Measurements from ENCODE around the gene PAGE2. TPM values are rescaled to one million over a fixed set of nuclear protein-coding genes. Genes with fewer than 3 reads are reported as not detected.
"Not testable (repeated sequence)": the region's sequence is repeated elsewhere in the genome, so short reads cannot be mapped to it uniquely, and the experiment has no call there.

The PAGE2 gene
- total and polyA plus RNA-seq, 2 donors from 2014 or later, result not detected

DNA sequence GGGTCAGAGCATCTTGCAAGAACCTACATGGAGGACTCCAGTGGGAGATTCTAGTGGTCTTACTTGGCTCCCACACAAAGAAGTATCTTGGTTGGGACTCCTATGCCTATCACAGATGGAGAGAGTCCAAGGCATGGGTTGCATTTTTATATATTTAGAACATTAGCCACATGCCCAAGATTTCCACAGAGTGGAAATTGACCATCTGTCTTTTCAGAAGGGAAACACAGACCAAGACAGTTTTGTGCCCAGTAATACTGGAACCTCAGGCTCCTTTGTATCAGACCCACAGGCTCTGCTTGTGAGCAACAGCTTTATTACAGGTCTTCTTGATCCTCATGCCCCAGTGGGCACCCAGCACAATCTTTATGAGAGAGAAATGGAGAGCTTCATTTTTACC, 43.6 kb downstream of the PAGE2 start:
- Histone ChIP-seq H3K4me1 (ENCODE audit: control insufficient read depth in 2 of 3, insufficient read depth in 2 of 3, low read depth in 1 of 3, low read length in 3 of 3) (no peaks in the 10 kb centered on the region), H3K27me3 (ENCODE audit: control insufficient read depth, insufficient read depth, low read length) (no peaks in the 10 kb centered on the region), H3K9ac (ENCODE audit: low read length in 3 of 3) (no peak overlapping the region), H3K36me3 (ENCODE audit: control insufficient read depth in 2 of 3, insufficient read depth in 3 of 3, low read length in 3 of 3) (no peaks in the 10 kb centered on the region), H3K27ac (ENCODE audit: low read depth in 2 of 2, low read length in 2 of 2) (no peak overlapping the region), H3K4me3 (ENCODE audit: low read length in 3 of 3) (no peak overlapping the region), H3K9me3 (ENCODE audit: control insufficient read depth in 2 of 3, insufficient read depth in 1 of 3, low read length in 3 of 3) (no peaks in the 10 kb centered on the region)
- FAIRE-seq (no peak), DNase-seq (no peak)
- TF ChIP-seq, protein P1, sequence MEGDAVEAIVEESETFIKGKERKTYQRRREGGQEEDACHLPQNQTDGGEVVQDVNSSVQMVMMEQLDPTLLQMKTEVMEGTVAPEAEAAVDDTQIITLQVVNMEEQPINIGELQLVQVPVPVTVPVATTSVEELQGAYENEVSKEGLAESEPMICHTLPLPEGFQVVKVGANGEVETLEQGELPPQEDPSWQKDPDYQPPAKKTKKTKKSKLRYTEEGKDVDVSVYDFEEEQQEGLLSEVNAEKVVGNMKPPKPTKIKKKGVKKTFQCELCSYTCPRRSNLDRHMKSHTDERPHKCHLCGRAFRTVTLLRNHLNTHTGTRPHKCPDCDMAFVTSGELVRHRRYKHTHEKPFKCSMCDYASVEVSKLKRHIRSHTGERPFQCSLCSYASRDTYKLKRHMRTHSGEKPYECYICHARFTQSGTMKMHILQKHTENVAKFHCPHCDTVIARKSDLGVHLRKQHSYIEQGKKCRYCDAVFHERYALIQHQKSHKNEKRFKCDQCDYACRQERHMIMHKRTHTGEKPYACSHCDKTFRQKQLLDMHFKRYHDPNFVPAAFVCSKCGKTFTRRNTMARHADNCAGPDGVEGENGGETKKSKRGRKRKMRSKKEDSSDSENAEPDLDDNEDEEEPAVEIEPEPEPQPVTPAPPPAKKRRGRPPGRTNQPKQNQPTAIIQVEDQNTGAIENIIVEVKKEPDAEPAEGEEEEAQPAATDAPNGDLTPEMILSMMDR (IDR thresholded peaks at IDR 0.05; ENCODE audit: borderline replicate concordance, extremely low read depth, insufficient read depth), result no peak
- intact Hi-C loops (cut with DNase I), result no loop called here

DNA sequence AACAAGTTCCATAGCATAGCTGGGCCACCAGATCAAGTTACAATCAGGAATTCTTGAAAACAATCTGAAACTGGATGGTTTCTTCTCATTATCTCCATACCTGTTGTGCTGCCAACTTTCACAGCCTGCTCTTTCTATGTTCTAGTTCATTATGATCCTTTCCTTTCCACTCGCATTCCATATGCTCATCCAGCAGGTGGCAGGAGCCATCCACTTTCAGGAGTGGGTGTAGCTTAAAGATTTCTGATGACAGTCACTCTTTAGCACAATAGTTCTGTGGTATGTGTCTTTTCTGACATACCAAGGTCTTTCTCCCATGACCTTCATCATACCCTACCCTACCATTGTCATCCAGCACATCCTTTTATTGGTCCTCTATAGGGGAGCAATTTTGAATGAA, 46.4 kb downstream of the PAGE2 start:
- H3K27ac ChIP-seq (ENCODE audit: low read depth in 2 of 2, low read length in 2 of 2), result no peak overlapping the region
- no peak overlapping the region for H3K9ac ChIP-seq (ENCODE audit: low read length in 3 of 3)
- no peaks in the 10 kb centered on the region for H3K9me3 ChIP-seq (ENCODE audit: control insufficient read depth in 2 of 3, insufficient read depth in 1 of 3, low read length in 3 of 3)
- no peak overlapping the region for H3K4me3 ChIP-seq (ENCODE audit: low read length in 3 of 3)
- intact Hi-C loops (cut with DNase I), result no loop called here
- DNase-seq (peak in 3 of 5 donors; percentile 46 to 74 (median 52)), FAIRE-seq (peak; percentile 93)
- no peaks in the 10 kb centered on the region for H3K4me1 ChIP-seq (ENCODE audit: control insufficient read depth in 2 of 3, insufficient read depth in 2 of 3, low read depth in 1 of 3, low read length in 3 of 3)
- no peaks in the 10 kb centered on the region for H3K36me3 ChIP-seq (ENCODE audit: control insufficient read depth in 2 of 3, insufficient read depth in 3 of 3, low read length in 3 of 3)
- no peaks in the 10 kb centered on the region for H3K27me3 ChIP-seq (ENCODE audit: control insufficient read depth, insufficient read depth, low read length)
- TF ChIP-seq, protein P1 (IDR thresholded peaks at IDR 0.05; ENCODE audit: borderline replicate concordance, extremely low read depth, insufficient read depth), result peak; percentile 64

GRCh38 chrX:55140800-55141199, 52.0 kb downstream of the PAGE2 start:
- DNase-seq; H3K9me3 ChIP-seq (ENCODE audit: control insufficient read depth in 2 of 3, insufficient read depth in 1 of 3, low read length in 3 of 3); H3K27me3 ChIP-seq (ENCODE audit: control insufficient read depth, insufficient read depth, low read length); H3K36me3 ChIP-seq (ENCODE audit: control insufficient read depth in 2 of 3, insufficient read depth in 3 of 3, low read length in 3 of 3); H3K9ac ChIP-seq (ENCODE audit: low read length in 3 of 3); H3K4me1 ChIP-seq (ENCODE audit: control insufficient read depth in 2 of 3, insufficient read depth in 2 of 3, low read depth in 1 of 3, low read length in 3 of 3); intact Hi-C loops (cut with DNase I); H3K4me3 ChIP-seq (ENCODE audit: low read length in 3 of 3); FAIRE-seq; H3K27ac ChIP-seq (ENCODE audit: low read depth in 2 of 2, low read length in 2 of 2): not testable (repeated sequence)

Other genes starting within 250 kb of the PAGE2 start
- gene TRO, start 168.2 kb upstream of the PAGE2 start, total RNA-seq, result 11.6 TPM
- 17.0 TPM for gene TRO, start 168.2 kb upstream of the PAGE2 start, polyA plus RNA-seq (ENCODE audit: insufficient read depth, low read depth, low replicate concordance)
- 0.31 TPM for gene PFKFB1, start 94.8 kb upstream of the PAGE2 start, total RNA-seq
- gene PFKFB1, start 94.8 kb upstream of the PAGE2 start, polyA plus RNA-seq (ENCODE audit: insufficient read depth, low read depth, low replicate concordance), result 1.1 TPM
- 15.9 TPM for gene APEX2, start 88.7 kb upstream of the PAGE2 start, total RNA-seq
- gene APEX2, start 88.7 kb upstream of the PAGE2 start, polyA plus RNA-seq (ENCODE audit: insufficient read depth, low read depth, low replicate concordance), result 16.9 TPM
- 0.79 TPM for gene ALAS2, start 58.0 kb upstream of the PAGE2 start, total RNA-seq
- gene ALAS2, start 58.0 kb upstream of the PAGE2 start, polyA plus RNA-seq (ENCODE audit: insufficient read depth, low read depth, low replicate concordance), result not detected
- gene PAGE2B, start 14.0 kb upstream of the PAGE2 start, total RNA-seq, result not detected
- not detected for gene PAGE2B, start 14.0 kb upstream of the PAGE2 start, polyA plus RNA-seq (ENCODE audit: insufficient read depth, low read depth, low replicate concordance)
- gene PAGE5, start 131.3 kb downstream of the PAGE2 start, total RNA-seq, result not detected
- gene PAGE5, start 131.3 kb downstream of the PAGE2 start, polyA plus RNA-seq (ENCODE audit: insufficient read depth, low read depth, low replicate concordance), result not detected
- gene PAGE3, start 175.9 kb downstream of the PAGE2 start, total RNA-seq, result not detected
- gene PAGE3, start 175.9 kb downstream of the PAGE2 start, polyA plus RNA-seq (ENCODE audit: insufficient read depth, low read depth, low replicate concordance), result not detected